Suprapubic skin (tissue), 4 donors: ENCODE measurements around the gene OR4N5.

Experiments used
- POLR2A ChIP-seq, 2 donors: fragments of 450-650 bp; IDR thresholded peaks; one replicate each; pipeline ENCODE4 v1.6.1; 2017; ENCODE audit warnings: antibody characterized with exemption in 2 of 2, mild to moderate bottlenecking in 2 of 2, moderate library complexity in 2 of 2
- POLR2AphosphoS5 ChIP-seq, 3 donors: sonication (generic); formaldehyde crosslinking; IDR thresholded peaks; one replicate each; pipeline ENCODE4 v1.6.1; 2017; ENCODE audit warnings: antibody characterized with exemption in 3 of 3
- TF ChIP-seq, protein P1 (sequence below), 2 donors: fragments of 200-600 bp in 1 of 2; fragments of 450-650 bp in 1 of 2; sonication (generic) in 1 of 2; IDR thresholded peaks; one replicate each; pipeline ENCODE4 v1.5.1; 2016 to 2019; ENCODE audit warnings: antibody characterized with exemption in 2 of 2, mild to moderate bottlenecking in 1 of 2, moderate library complexity in 1 of 2

DNA sequence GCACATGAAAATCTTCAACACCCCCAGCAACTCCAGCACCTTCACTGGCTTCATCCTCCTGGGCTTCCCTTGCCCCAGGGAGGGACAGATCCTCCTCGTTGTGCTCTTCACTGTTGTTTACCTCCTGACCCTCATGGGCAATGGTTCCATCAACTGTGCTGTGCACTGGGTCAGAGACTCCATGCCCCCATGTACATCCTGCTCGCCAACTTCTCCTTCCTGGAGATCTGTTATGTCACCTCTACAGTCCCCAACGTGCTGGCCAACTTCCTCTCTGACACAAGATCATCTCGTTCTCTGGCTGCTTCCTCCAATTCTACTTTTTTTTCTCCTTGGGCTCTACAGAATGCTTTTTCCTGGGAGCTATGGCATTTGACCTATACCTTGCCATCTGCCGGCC lies 40.6 kb downstream of the OR4N5 start:
- TF ChIP-seq, protein P1, sequence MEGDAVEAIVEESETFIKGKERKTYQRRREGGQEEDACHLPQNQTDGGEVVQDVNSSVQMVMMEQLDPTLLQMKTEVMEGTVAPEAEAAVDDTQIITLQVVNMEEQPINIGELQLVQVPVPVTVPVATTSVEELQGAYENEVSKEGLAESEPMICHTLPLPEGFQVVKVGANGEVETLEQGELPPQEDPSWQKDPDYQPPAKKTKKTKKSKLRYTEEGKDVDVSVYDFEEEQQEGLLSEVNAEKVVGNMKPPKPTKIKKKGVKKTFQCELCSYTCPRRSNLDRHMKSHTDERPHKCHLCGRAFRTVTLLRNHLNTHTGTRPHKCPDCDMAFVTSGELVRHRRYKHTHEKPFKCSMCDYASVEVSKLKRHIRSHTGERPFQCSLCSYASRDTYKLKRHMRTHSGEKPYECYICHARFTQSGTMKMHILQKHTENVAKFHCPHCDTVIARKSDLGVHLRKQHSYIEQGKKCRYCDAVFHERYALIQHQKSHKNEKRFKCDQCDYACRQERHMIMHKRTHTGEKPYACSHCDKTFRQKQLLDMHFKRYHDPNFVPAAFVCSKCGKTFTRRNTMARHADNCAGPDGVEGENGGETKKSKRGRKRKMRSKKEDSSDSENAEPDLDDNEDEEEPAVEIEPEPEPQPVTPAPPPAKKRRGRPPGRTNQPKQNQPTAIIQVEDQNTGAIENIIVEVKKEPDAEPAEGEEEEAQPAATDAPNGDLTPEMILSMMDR (IDR thresholded peaks at IDR 0.05), result no peak
- TF ChIP-seq POLR2A (IDR thresholded peaks at IDR 0.05) (no peak), POLR2AphosphoS5 (IDR thresholded peaks at IDR 0.05) (no peak)
